ENCODE measurements around the gene ZNF266.

Gene ZNF266

DNA sequence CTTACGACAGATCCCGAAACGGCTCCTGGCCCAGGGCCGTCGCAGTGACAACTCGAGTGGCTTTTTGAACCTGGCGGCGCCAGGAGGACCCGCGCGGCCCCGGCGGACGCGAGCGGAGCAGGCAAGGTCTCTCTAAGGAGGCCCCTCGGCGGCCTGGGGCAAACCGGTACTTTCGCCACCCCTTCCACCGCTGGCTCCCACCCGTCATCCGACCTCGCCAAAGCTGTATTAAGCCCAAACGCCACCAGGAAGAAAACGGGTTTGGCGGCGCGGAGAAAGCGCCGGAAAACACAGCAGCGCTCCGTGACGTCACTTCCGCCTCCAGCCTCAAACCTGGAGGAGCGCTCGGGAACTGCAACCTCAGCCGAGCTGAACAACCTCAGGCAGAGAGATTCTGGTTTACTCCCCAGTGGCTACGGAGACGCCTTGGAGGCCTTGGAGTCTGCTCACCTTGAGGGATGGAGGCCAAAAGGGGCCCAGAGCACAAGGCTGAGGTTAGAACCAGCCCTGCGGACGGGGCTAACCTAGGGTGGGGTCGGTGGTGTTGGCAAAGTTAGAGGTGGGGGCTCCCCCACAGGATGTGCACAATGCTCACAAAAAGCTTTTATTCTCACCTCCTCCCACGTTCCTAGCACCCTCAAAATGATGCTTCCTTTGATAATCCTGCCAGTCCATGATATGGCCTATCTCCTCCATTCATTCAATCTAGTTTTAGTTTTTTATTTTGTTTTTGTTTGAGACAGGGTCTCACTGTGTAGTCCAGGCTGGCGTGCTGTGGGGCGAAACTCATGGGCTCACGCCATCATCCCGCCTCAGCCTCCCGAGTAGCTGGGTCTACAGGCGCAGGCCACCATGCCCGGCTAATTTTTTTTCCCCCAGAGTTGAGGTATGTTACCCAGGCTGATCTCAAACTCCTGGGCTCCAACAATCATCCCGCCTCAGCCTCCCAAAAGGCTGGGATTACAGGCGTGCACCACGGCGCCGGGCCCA lies at the start of gene ZNF266:
ZNF266 (minus strand) TSS at position 295 of the 990 bp plus-strand sequence. CDS start 15,484 bp downstream, outside the sequence.
- peak; percentile 90 for DNase-seq (ENCODE audit: low read depth)

- DNase-seq (ENCODE audit: low read depth): no peak
Observed at GRCh38 chr19:9485140-9485539, 49.8 kb upstream of the ZNF266 start.

DNA sequence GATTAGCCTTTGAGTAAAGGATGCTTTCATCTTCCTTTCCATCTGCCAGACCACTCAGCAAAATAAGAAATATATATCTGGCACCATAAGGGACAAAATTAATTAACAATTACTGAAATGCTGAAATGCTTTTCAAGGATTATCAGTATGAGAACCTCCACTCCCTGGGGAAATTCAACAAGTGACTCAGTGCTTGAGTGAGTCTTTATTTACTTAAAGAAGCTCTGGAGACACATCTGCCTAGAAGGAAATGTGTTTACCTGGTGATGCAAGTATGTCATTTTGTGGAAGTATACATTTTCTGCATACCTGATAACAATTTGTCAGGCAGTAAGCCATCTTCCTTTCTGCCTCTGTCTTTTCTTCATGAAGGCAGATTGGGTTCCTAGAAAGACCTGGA lies 39.6 kb upstream of the ZNF266 start:
- no peak for DNase-seq (ENCODE audit: low read depth)

- no peak for DNase-seq (ENCODE audit: low read depth)
Observed at GRCh38 chr19:9467161-9467560, 31.8 kb upstream of the ZNF266 start.

GRCh38 chr19:9461938-9462337 lies 26.6 kb upstream of the ZNF266 start:
- DNase-seq (ENCODE audit: low read depth): no peak

GRCh38 chr19:9456018-9456689 lies 20.8 kb upstream of the ZNF266 start:
- no peak for DNase-seq (ENCODE audit: low read depth)

DNA sequence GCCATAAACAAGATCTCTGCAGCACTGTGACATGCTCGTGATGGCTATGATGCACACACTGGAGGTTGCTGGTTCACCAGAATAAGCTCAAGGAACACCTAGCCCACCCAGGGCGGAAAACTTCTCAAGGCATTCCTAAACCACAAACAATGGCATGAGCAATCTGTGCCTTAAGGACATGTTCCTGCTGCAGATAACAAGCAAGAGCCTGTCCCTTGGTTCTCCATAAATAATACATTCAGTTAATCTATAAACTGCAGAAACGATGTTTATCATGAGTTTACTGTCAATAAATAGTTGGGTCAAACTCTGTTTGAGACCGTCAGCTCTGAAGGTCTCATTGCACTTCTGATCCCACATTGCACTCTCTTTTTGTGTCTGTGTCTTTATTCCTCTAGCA lies 18.6 kb upstream of the ZNF266 start:
- no peak for DNase-seq (ENCODE audit: low read depth)

DNA sequence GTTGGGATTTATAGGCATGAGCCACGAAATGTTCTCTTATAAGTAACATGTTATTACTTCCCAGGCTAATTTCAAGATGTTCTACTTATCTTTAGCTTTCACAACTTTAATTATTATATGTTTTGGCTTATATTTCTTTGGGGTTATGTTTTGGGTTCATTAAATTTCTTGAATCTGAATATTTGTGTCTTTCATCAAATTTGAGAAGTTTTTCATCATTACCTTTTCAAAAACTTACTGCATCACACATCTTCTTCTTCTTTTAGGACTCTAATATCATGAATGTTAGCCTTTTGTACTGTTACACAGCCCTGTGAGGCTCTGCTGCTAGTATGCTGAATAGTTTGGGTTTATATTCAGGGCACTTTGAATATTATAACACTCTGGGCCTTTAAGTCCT lies 9.7 kb upstream of the ZNF266 start:
- DNase-seq (ENCODE audit: low read depth): no peak

GRCh38 chr19:9436358-9436757 lies 985 bp upstream of the ZNF266 start:
- DNase-seq (ENCODE audit: low read depth): no peak

DNA sequence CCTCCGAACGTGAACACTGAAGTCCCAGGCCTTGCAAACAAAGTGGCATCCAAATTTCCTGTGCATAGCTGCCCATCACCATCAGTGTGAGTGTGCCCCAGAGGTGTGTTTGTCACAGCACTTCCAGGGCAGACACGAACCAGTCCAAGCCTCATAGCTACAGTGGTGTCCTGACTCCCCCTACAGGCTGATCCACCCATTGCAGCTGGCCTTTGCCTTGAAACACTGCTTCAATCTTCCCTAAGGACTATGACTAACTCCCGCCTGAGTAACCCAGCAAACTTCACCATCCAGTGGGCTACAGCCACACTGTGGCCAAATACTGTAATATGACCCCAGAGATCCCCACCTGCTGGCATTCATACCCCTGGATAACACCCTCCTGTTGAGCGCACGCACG lies 3.9 kb downstream of the ZNF266 start:
- peak; percentile 41 for DNase-seq (ENCODE audit: low read depth)

DNA sequence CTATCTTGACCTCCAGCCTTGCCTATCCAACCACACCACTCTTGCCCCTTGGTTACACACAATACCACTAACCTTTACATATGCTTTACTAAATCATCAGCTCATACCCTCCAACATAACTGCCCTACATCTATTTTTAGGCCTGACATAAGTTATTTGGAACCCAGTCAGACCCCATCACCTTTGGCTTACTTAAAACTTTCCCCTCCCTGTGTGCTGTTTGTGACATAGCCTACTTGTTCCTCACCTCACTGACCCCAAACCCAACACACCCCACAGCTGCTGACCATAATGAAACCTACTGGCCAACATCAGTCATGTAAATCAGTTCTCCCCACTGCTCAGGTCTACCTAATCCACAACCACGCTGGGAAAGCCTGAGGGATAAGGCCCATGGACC lies 4.9 kb downstream of the ZNF266 start:
- no peak for DNase-seq (ENCODE audit: low read depth)

DNA sequence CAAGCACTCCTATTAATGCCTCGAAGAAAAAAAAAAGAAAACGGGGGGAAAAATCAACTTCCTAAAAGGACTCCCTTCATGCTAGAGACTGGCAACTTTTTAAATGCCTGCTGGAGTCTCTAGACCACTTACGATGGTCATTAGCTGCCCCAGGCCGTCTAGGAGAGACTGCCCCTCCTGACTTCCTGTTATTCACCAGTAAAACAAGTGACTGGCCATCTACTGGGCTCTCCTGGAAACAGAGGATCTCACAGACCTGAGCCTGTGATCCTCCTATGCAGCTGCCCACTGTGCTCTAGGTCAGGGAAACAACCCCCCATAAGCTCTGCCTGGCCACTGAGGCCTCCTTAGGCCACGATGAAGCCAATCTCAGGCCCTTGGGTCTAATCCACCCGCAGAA lies 7.4 kb downstream of the ZNF266 start:
- no peak for DNase-seq (ENCODE audit: low read depth)

DNA sequence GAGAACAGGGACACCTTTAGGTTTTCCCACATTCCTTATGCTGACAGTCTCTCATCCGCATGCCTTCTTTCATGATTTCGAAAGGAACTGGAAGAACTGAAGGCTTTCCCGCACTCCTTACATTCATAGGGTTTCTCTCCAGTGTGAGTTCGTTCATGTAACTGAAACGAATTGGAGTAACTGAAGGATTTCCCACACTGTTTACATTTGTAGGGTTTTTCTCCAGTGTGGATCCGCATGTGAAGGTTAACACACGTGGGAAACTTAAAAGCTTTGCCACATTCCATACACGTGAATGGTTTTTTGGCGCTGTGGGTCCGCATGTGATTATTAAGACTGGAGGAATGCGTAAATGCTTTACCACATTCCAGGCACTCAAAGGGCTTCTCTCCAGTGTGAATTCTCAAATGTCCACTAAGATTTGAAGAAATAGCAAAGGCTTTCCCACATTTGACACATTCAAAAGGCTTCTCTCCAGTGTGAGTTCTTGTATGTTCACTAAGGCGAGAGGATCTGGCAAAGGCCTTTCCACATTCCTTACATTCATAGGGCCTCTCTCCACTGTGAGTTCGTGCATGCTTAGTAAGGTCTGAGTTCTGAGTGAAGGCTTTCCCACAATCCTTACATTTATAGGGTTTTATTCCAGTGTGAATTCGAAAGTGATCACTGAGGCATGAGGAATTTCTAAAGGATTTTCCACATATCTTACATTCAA lies 22.0 kb downstream of the ZNF266 start:
- no peak for DNase-seq (ENCODE audit: low read depth)

- no peak for DNase-seq (ENCODE audit: low read depth)
Observed at GRCh38 chr19:9407827-9408226, 27.5 kb downstream of the ZNF266 start.

DNA sequence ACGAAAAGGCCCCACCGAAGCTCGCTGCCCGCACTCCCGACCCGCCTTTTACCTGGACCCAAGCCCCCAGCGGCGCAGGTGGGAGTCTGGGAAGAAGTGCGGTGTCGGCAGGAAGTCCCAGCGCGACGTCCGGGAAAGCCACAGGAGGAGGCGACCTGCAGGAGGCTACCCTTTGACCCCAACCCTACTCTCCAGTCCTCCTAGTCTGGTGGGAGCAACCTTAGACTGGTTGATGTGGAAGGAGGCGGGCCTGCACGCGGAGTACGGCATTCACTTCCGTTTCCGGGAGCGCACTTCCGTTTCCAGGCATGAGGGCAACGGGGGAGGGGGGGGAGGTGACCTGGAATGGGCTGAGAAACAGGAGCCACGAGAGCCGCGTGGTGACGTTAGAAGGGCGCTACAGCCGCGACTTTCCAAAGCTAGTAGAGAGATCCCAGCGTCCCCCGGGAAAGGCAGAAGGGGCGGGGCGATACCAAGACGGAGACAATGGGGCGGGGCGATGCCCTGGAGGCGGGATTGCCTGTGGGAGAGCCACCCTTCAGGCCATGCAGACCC lies 28.5 kb downstream of the ZNF266 start:
- DNase-seq (ENCODE audit: low read depth): peak; percentile 47

DNA sequence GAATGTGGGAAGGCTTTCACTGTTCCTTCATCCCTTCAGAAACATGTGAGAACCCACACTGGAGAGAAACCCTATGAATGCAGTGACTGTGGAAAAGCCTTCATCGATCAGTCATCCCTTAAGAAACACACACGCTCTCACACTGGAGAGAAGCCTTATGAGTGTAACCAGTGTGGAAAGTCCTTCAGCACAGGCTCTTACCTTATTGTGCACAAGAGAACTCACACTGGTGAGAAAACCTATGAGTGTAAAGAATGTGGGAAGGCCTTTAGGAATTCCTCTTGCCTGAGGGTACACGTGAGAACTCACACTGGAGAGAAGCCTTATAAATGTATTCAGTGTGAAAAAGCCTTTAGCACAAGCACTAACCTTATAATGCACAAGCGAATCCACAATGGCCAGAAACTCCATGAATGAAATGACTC lies 54.0 kb downstream of the ZNF266 start:
- DNase-seq (ENCODE audit: low read depth): no peak

GRCh38 chr19:9370738-9371619 lies 64.4 kb downstream of the ZNF266 start:
- no peak for DNase-seq (ENCODE audit: low read depth)

GRCh38 chr19:9362905-9363304 lies 72.5 kb downstream of the ZNF266 start, which contains the start of gene ZNF177:
Gene ZNF177, plus strand, starts transcription at chr19:9363013. Its CDS starts 15,299 bp downstream, at chr19:9378312.
- no peak for DNase-seq (ENCODE audit: low read depth)
